B cell (primary cell): ENCODE measurements around the gene SPATA19. TPM values are rescaled to one million over a fixed set of nuclear protein-coding genes. Genes with fewer than 3 reads are reported as not detected.

ENCODE experiments used
- ATAC-seq: fragments of 200-7000 bp; cut with Tn5 transposase; one replicate; pipeline ENCODE4 v1.10.0; 2021; ENCODE audit warnings: low read depth, mild to moderate bottlenecking, moderate number of reproducible peaks, moderate library complexity
- CTCF ChIA-PET: fragments of 350-600 bp; sonication (Branson Sonifier 250); formaldehyde crosslinking; loops from one replicate; lab custom pipeline; 2021; ENCODE audit warnings: antibody characterized with exemption, inconsistent platforms; lab: Charles Lee
- POLR2A ChIA-PET: fragments of 350-600 bp; sonication (Branson Sonifier 250); formaldehyde crosslinking; loops from one replicate; lab custom pipeline; 2021; ENCODE audit warnings: antibody characterized with exemption; lab: Charles Lee
- DNase-seq: peaks from one replicate; pipeline ENCODE4 v3.0.0; 2013
- H2AFZ ChIP-seq: 2 replicates; pipeline ENCODE4 v1.6.1; 2012; ENCODE audit warnings: mild to moderate bottlenecking, low read depth, low read length; ENCODE audit not compliant: insufficient read depth, poor library complexity, severe bottlenecking
- H3K27ac ChIP-seq, 2 donors: 1 replicate in 1 of 2; 2 replicates in 1 of 2; pipeline ENCODE4 v1.5.1; 2012 to 2013; ENCODE audit warnings: low read length in 2 of 2, mild to moderate bottlenecking in 2 of 2, moderate library complexity in 1 of 2
- H3K27me3 ChIP-seq, 4 experiments: fragments of 200-600 bp in 1 of 4; sonication (generic) in 1 of 4; replicated peaks in 1 of 4; 1 replicate in 2 of 4; 2 replicates in 2 of 4; pipeline versions ENCODE4 v1.6.1 to v1.7.0; 2013 to 2016; ENCODE audit warnings: low read length in 3 of 4, mild to moderate bottlenecking in 2 of 4, mixed read lengths in 1 of 4, moderate library complexity in 1 of 4; ENCODE audit not compliant: insufficient read depth in 4 of 4, control insufficient read depth in 3 of 4; ENCODE audit errors: control extremely low read depth in 1 of 4
- H3K36me3 ChIP-seq, 2 experiments: replicated peaks in 1 of 2; 1 replicate in 1 of 2; 2 replicates in 1 of 2; pipeline versions ENCODE4 v1.6.1 to v1.7.1; 2013; ENCODE audit warnings: low read length in 1 of 2; ENCODE audit not compliant: insufficient read depth in 2 of 2, control insufficient read depth in 1 of 2; ENCODE audit errors: control extremely low read depth in 1 of 2, extremely low read depth in 1 of 2
- H3K4me1 ChIP-seq, 2 donors: fragments of 200-600 bp in 1 of 2; sonication (generic) in 1 of 2; 1 replicate in 1 of 2; 2 replicates in 1 of 2; pipeline versions ENCODE4 v1.5.1 to v1.6.1; 2013 to 2017; ENCODE audit warnings: low read length in 2 of 2; ENCODE audit not compliant: control insufficient read depth in 2 of 2, insufficient read depth in 2 of 2
- H3K4me2 ChIP-seq: replicated peaks from 2 replicates; pipeline ENCODE3; 2012; ENCODE audit warnings: mild to moderate bottlenecking, low read depth, low read length; ENCODE audit not compliant: poor library complexity, severe bottlenecking
- H3K4me3 ChIP-seq, 5 experiments: fragments of 200-600 bp in 1 of 5; sonication (generic) in 1 of 5; 1 replicate in 3 of 5; 2 replicates in 2 of 5; pipeline versions ENCODE4 v1.5.1 to v1.7.0; 2011 to 2016; ENCODE audit warnings: low read length in 4 of 5, mild to moderate bottlenecking in 4 of 5, low read depth in 2 of 5, control low read depth in 1 of 5, moderate library complexity in 1 of 5; ENCODE audit not compliant: insufficient read depth in 1 of 5; ENCODE audit errors: control extremely low read depth in 1 of 5, extremely low read depth in 1 of 5
- H3K79me2 ChIP-seq: fragments of 200-600 bp; sonication (generic); one replicate; pipeline ENCODE4 v1.6.0; 2016; ENCODE audit warnings: low read length; ENCODE audit not compliant: control insufficient read depth, insufficient read depth
- H3K9ac ChIP-seq: fragments of 200-600 bp; sonication (generic); 2 replicates; pipeline ENCODE4 v1.6.1; 2017; ENCODE audit warnings: mild to moderate bottlenecking, low read length, moderate library complexity
- H3K9me3 ChIP-seq, 3 donors: one replicate each; pipeline versions ENCODE4 v1.6.1 to v1.7.1; 2013; ENCODE audit warnings: low read length in 2 of 3; ENCODE audit not compliant: control insufficient read depth in 2 of 3, insufficient read depth in 1 of 3; ENCODE audit errors: control extremely low read depth in 1 of 3
- H4K20me1 ChIP-seq: 2 replicates; pipeline ENCODE4 v1.6.0; 2012; ENCODE audit warnings: mild to moderate bottlenecking, low read length; ENCODE audit not compliant: insufficient read depth, control insufficient read depth, poor library complexity, severe bottlenecking
- H3K27ac Mint-ChIP-seq: one replicate; pipeline ENCODE4 v1.8.0; 2021; ENCODE audit warnings: mixed read lengths
- H3K27me3 Mint-ChIP-seq: one replicate; pipeline ENCODE4 v1.8.0; 2021; ENCODE audit warnings: mixed read lengths
- H3K4me1 Mint-ChIP-seq: one replicate; pipeline ENCODE4 v1.8.0; 2021; ENCODE audit warnings: mixed read lengths
- H3K4me3 Mint-ChIP-seq: one replicate; pipeline ENCODE4 v1.8.0; 2021; ENCODE audit warnings: mixed read lengths
- H3K9me3 Mint-ChIP-seq: one replicate; pipeline ENCODE4 v1.8.0; 2022; ENCODE audit warnings: mixed read lengths; ENCODE audit not compliant: insufficient read depth
- CTCF ChIP-seq: fragments of 200-600 bp; IDR thresholded peaks from one replicate; pipeline ENCODE4 v1.8.0; 2022; ENCODE audit warnings: antibody characterized with exemption, mild to moderate bottlenecking
- EZH2 ChIP-seq: IDR thresholded peaks from 2 replicates; pipeline ENCODE4 v1.6.1; 2012; ENCODE audit warnings: borderline replicate concordance, low read depth, mild to moderate bottlenecking, moderate library complexity, low read length; ENCODE audit not compliant: insufficient read depth, poor library complexity, severe bottlenecking
- WGBS: methylation state at CpG from one replicate; pipeline ENCODE4 v1.1.5; 2013; ENCODE audit warnings: missing lambda C conversion rate; ENCODE audit not compliant: insufficient coverage; 5-methylcytosine and 5-hydroxymethylcytosine counted together
- intact Hi-C: fragments of 100-400 bp; cut with micrococcal nuclease; formaldehyde crosslinking; loops from one replicate; pipeline ENCODE4 v1.10.0; 2022
- polyA plus RNA-seq: library from polyadenylated mRNA; depleted of rRNA; stranded (reverse); fragments of >200 nt; gene quantifications from 2 replicates; pipeline ENCODE4 v1.2.3, GENCODE V29; 2012
- total RNA-seq, 2 donors: library from RNA; stranded (reverse); fragments of 120-200 nt in 1 of 2; gene quantifications; 1 replicate in 1 of 2; 2 replicates in 1 of 2; pipeline versions ENCODE4 v1.2.3 to v1.2.4, GENCODE V29; 2013 to 2022

The SPATA19 gene
- total and polyA plus RNA-seq, 2 donors (not counting 1 experiment from before 2014, with no cell fraction given), result not detected

DNA sequence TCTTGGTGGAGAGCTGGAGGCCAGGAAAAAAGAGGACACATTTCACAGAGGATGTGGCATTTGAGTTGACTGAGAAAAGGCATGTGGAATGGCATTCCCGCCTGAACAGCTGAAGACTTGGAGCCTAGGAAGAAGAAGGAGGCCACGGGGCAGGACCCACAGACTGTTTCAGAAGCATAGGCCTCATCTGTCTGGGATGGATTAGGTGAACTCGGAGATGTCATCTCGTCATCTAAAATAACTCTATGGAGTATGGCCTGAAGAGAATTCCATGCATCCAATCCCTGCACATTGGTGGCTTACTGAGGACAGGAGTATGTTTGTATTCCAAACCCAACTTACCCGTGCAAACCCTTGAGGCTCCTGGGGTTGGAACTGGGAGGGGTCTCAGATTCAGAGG, 16.4 kb downstream of the SPATA19 start:
- Mint-ChIP-seq H3K4me3 (no peak overlapping the region), H3K4me1 (no peaks in the 10 kb centered on the region), H3K9me3 (no peaks in the 10 kb centered on the region), H3K27ac (no peak overlapping the region), H3K27me3 (no peaks in the 10 kb centered on the region)
- WGBS, result 95% methylated on average over 5 of the region's 5 CpGs
- Histone ChIP-seq H3K9ac (no peak overlapping the region), H3K27me3 (no peaks in the 10 kb centered on the region), H3K4me2 (no peak overlapping the region), H3K4me3 (no peak overlapping the region), H3K36me3 (no peaks in the 10 kb centered on the region), H4K20me1 (no peaks in the 10 kb centered on the region), H3K27ac (no peak overlapping the region), H3K4me1 (no peaks in the 10 kb centered on the region), H2AFZ (no peak overlapping the region), H3K9me3 (peaks cover 0 to 8% (median 0%) of the 10 kb centered on the region in 3 donors), H3K79me2 (no peaks in the 10 kb centered on the region)
- no peak for ATAC-seq
- ChIA-PET CTCF (no interaction called here), POLR2A (no interaction called here)
- intact Hi-C loops, result no loop called here
- TF ChIP-seq CTCF (no peak), EZH2 (no peak)
- no peak for DNase-seq

DNA sequence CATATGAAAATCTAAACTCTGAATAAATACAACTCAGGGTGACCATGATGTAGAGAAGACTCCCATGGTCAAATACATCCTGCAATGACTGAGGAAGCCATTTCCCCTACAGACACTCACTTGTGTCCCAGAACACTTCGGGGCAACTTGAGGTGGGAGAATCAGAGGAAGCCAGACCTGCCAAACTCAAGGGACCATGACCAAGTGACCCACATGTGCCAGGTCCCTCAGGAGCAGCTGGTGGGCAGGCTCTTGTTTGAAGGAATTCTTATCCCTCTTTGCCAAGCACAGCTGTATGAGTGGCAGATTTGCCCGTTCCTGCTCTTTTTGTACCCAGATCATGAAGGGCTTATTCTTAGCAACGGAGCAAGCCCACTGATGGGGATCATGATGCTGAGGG, 17.8 kb downstream of the SPATA19 start:
- DNase-seq (no peak), ATAC-seq (no peak)
- no peak overlapping the region for H3K4me2 ChIP-seq
- POLR2A ChIA-PET, result no interaction called here
- no peaks in the 10 kb centered on the region for H3K79me2 ChIP-seq
- no peak overlapping the region for H3K9ac ChIP-seq
- no peaks in the 10 kb centered on the region for H3K9me3 Mint-ChIP-seq
- no peak overlapping the region for H2AFZ ChIP-seq
- no peak for TF ChIP-seq CTCF
- TF ChIP-seq EZH2, result no peak
- no peak overlapping the region for H3K27ac Mint-ChIP-seq
- H3K36me3 ChIP-seq, result no peaks in the 10 kb centered on the region
- no peaks in the 10 kb centered on the region for H3K27me3 ChIP-seq
- 84% methylated on average over 3 of the region's 3 CpGs for WGBS
- H3K4me1 ChIP-seq, result no peaks in the 10 kb centered on the region
- CTCF ChIA-PET, result no interaction called here
- H3K4me1 Mint-ChIP-seq, result no peaks in the 10 kb centered on the region
- no peaks in the 10 kb centered on the region for H4K20me1 ChIP-seq
- no peaks in the 10 kb centered on the region for H3K27me3 Mint-ChIP-seq
- H3K27ac ChIP-seq, result no peak overlapping the region
- no peak overlapping the region for H3K4me3 ChIP-seq
- H3K4me3 Mint-ChIP-seq, result no peak overlapping the region
- intact Hi-C loops, result no loop called here
- peaks cover 0 to 7% (median 0%) of the 10 kb centered on the region in 3 donors for H3K9me3 ChIP-seq
